Measurements from ENCODE around the gene LAIR1. TPM values are rescaled to one million over a fixed set of nuclear protein-coding genes. Genes with fewer than 3 reads are reported as not detected.
"Not testable (repeated sequence)": the region's sequence is repeated elsewhere in the genome, so short reads cannot be mapped to it uniquely, and the experiment has no call there.

The LAIR1 gene
- total RNA-seq, 4 donors from 2014 or later: 1.0 to 1.9 (median 1.5) TPM

DNA sequence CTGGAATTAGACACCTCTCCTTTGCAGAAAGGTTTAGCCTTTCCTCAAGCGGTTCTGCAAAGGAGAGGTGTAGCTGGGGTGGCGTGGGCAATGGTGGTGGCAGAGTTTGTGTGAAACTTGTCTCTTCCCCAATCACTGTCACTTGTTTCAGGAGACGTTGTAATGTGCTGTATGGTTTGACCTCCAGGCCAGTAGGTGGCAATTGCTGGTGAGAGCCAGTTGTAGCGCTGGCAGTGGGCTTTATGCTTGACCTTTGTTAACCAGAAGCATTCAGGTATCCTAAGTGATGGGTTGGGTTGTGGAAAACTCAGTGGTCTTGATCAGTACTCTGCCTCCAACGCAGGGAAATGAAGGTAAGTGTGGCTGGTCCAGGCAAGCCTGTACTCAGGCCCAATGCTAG, 39.1 kb downstream of the LAIR1 start:
- H3K9me3 ChIP-seq: no peaks in the 10 kb centered on the region
- no peak for TF ChIP-seq POLR2A (IDR thresholded peaks at IDR 0.05)
- TF ChIP-seq, protein P1, sequence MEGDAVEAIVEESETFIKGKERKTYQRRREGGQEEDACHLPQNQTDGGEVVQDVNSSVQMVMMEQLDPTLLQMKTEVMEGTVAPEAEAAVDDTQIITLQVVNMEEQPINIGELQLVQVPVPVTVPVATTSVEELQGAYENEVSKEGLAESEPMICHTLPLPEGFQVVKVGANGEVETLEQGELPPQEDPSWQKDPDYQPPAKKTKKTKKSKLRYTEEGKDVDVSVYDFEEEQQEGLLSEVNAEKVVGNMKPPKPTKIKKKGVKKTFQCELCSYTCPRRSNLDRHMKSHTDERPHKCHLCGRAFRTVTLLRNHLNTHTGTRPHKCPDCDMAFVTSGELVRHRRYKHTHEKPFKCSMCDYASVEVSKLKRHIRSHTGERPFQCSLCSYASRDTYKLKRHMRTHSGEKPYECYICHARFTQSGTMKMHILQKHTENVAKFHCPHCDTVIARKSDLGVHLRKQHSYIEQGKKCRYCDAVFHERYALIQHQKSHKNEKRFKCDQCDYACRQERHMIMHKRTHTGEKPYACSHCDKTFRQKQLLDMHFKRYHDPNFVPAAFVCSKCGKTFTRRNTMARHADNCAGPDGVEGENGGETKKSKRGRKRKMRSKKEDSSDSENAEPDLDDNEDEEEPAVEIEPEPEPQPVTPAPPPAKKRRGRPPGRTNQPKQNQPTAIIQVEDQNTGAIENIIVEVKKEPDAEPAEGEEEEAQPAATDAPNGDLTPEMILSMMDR (IDR thresholded peaks at IDR 0.05): no peak
- TF ChIP-seq POLR2AphosphoS5 (IDR thresholded peaks at IDR 0.05): no peak
- no peak for TF ChIP-seq EP300 (IDR thresholded peaks at IDR 0.05)
- no peaks in the 10 kb centered on the region for H3K4me1 ChIP-seq
- H3K36me3 ChIP-seq: no peaks in the 10 kb centered on the region
- H3K4me3 ChIP-seq: no peak overlapping the region
- H3K27ac ChIP-seq: no peak overlapping the region
- DNase-seq (ENCODE audit: low spot score in 2 of 2): no peak
- 71% methylated on average over 4 of the region's 5 CpGs for WGBS
- H3K27me3 ChIP-seq: peaks cover 17% of the 10 kb centered on the region

DNA sequence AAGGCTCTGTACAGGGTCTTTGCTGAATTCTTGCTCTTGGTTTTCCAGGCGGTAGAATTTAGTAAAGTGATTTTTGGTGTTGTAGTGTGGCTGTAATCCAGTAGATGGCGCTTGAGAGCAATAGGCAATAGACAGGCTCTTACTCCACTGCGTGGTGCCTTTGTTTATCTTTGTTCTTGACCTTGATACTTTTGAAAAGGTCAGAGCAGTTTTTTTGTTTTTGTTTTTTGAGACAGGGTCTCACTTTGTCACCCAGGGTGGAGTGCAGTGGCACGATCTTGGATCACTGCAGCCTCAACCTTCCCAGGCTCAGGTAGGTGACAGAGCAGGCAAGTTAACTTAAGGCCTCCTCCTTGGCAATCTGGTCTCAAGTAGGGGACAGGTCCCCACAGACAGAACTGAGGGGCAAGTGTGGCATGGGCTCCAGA, 39.5 kb downstream of the LAIR1 start:
- Histone ChIP-seq H3K4me3 (no peak overlapping the region), H3K36me3 (no peaks in the 10 kb centered on the region), H3K27me3 (peaks cover 18% of the 10 kb centered on the region), H3K4me1 (no peaks in the 10 kb centered on the region), H3K27ac (no peak overlapping the region), H3K9me3 (no peaks in the 10 kb centered on the region)
- WGBS: 13% methylated on average over 4 of the region's 4 CpGs
- DNase-seq (ENCODE audit: low spot score in 2 of 2): no peak
- TF ChIP-seq, protein P1 (IDR thresholded peaks at IDR 0.05): peak; percentile 34 to 84
- no peak for TF ChIP-seq POLR2AphosphoS5 (IDR thresholded peaks at IDR 0.05)
- TF ChIP-seq POLR2A (IDR thresholded peaks at IDR 0.05): no peak
- no peak for TF ChIP-seq EP300 (IDR thresholded peaks at IDR 0.05)

DNA sequence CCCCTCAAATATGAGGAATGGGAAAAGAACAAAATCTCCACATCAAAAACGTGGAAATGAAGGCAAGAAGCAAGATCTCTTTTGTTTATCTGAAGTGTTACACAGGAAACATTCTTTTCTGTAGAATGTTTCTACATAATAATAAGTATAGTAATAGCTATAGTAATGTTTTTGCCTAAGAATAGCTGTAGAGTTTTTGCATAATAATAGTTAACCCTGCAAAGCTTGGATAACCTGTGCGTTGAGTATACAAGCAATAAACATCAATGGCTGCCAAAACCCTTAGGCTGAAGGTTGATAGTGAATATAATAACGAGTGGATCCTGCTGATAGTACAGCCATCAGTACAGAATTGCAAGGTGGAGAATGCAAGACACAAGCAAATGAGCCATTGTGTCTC, 40.7 kb downstream of the LAIR1 start:
- Histone ChIP-seq H3K4me1 (no peaks in the 10 kb centered on the region), H3K36me3 (no peaks in the 10 kb centered on the region), H3K27ac (no peak overlapping the region), H3K27me3 (peaks cover 20% of the 10 kb centered on the region), H3K9me3 (no peaks in the 10 kb centered on the region), H3K4me3 (no peak overlapping the region)
- WGBS: 22% methylated on average over 3 of the region's 3 CpGs
- DNase-seq (ENCODE audit: low spot score in 2 of 2): no peak
- TF ChIP-seq POLR2A (IDR thresholded peaks at IDR 0.05): no peak
- TF ChIP-seq EP300 (IDR thresholded peaks at IDR 0.05): no peak
- TF ChIP-seq, protein P1 (IDR thresholded peaks at IDR 0.05): no peak
- TF ChIP-seq POLR2AphosphoS5 (IDR thresholded peaks at IDR 0.05): no peak

DNA sequence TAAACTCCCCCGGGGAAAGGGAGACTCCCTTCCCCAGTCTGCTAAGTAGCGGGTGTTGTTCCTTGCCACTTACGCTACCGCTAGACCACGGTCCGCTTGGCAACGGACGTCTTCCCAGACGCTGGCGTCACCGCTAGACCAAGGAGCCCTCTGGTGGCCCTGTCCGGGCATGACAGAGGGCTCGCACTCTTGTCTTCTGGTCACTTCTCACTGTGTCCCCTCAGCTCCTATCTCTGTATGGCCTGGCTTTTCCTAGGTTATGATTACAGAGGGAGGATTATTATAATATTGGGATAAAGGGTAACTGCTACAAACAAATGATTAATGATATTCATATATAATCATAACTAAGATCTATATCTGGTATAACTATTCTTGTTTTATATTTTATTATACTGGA, 41.8 kb downstream of the LAIR1 start:
- not testable (repeated sequence) for H3K36me3 ChIP-seq, H3K4me1 ChIP-seq, H3K9me3 ChIP-seq, H3K4me3 ChIP-seq, H3K27ac ChIP-seq
- 31% methylated on average over 11 of the region's 13 CpGs for WGBS
- H3K27me3 ChIP-seq: peaks cover 23% of the 10 kb centered on the region
- peak in 1 of 2 donors; percentile 13 for DNase-seq (ENCODE audit: low spot score in 2 of 2)

DNA sequence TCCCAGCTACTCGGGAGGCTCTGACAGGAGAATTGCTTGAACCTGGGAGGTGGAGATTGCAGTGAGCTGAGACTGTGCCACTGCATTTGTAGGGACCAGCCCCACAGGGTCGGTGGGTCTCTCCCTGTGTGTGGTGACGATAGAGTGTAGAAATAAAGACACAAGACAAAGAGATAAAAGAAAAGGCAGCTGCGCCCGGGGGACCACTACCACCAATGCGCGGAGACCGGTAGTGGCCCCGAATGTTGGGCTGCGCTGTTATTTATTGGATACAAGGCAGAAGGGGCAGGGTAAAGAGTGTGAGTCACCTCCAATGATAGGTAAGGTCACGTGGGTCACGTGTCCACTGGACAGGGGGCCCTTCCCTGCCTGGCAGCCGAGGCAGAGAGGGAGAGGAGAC, 42.4 kb downstream of the LAIR1 start:
- H3K4me1 ChIP-seq, H3K27ac ChIP-seq, H3K36me3 ChIP-seq, H3K9me3 ChIP-seq, H3K4me3 ChIP-seq: not testable (repeated sequence)
- H3K27me3 ChIP-seq: peaks cover 30% of the 10 kb centered on the region
- peak; percentile 15 to 58 for DNase-seq (ENCODE audit: low spot score in 2 of 2)
- 86% methylated on average over 11 of the region's 13 CpGs for WGBS

DNA sequence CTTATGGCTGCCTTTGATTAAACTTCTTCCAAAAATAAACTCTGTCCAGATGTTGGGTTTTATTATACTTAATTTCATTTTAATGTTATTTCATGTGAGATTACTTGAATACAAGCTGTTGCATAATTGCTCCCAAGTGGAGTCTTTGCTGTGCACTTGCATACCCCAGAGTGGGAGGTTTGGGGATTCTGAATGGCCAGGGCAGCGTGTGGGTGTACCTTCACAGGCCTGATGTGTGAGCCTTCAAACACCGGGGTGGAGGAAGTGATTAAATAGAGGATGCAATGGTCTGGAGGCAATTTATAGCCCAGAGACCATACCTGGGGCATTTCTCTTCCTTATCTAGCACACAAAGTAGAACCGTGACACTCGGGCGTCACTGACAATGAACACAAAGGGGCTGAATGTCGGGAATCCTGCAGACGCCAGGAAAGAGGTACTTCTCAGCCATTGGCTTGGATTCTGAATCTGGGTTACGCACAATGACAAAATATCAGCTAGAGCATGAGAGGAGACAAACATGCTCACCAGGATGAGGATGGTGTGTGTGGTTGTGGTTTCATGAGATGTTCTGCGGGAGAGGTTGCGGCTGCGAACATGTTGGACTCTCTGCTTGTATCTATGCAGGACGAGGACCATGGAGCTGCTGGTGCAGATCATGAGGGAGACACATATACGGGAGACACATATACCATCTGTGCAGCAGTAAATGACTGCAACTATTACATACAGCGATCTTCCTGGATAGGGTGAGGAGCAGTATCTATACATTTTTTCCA, 44.6 kb downstream of the LAIR1 start:
- DNase-seq (ENCODE audit: low spot score in 2 of 2): peak in 1 of 2 donors; percentile 13
- 82% methylated on average over 14 of the region's 14 CpGs for WGBS
- peaks cover 36% of the 10 kb centered on the region for H3K27me3 ChIP-seq
- TF ChIP-seq, protein P1 (IDR thresholded peaks at IDR 0.05): no peak
- TF ChIP-seq POLR2AphosphoS5 (IDR thresholded peaks at IDR 0.05) (no peak), EP300 (IDR thresholded peaks at IDR 0.05) (no peak), POLR2A (IDR thresholded peaks at IDR 0.05) (no peak)
- no peaks in the 10 kb centered on the region for H3K36me3 ChIP-seq
- H3K27ac ChIP-seq: no peak overlapping the region
- no peak overlapping the region for H3K4me3 ChIP-seq
- H3K9me3 ChIP-seq: no peaks in the 10 kb centered on the region
- H3K4me1 ChIP-seq: no peaks in the 10 kb centered on the region

Data from suprapubic skin (tissue), 4 donors.